OCI-LY3 (cell line): ENCODE data around the gene PABPN1.
A peak's percentile ranks its signal among the peaks of the same experiment; 100 is the strongest.

ENCODE experiments used
- H2AFZ ChIP-seq: fragments of 200-600, 300-600 bp; shearing (Covaris generic); 2 replicates; pipeline ENCODE4 v1.6.0; 2014; ENCODE audit warnings: antibody characterized with exemption, low read depth, low read length
- H3K27ac ChIP-seq: fragments of 200-600, 300-600 bp; sonication (generic); 2 replicates; pipeline ENCODE4 v1.5.1; 2014; ENCODE audit warnings: mild to moderate bottlenecking, low read length, moderate library complexity, mixed read lengths
- H3K27me3 ChIP-seq: fragments of 200-600, 300-600 bp; sonication (generic); 2 replicates; pipeline ENCODE4 v1.6.1; 2014; ENCODE audit warnings: low read depth, low read length, mixed read lengths
- H3K36me3 ChIP-seq: fragments of 200-600, 300-600 bp; sonication (generic); replicated peaks from 2 replicates; pipeline ENCODE3; 2014; ENCODE audit warnings: low read depth, low read length, mixed read lengths
- H3K4me1 ChIP-seq: fragments of 300-600, 200-600 bp; sonication (generic); 2 replicates; pipeline ENCODE4 v1.6.1; 2014; ENCODE audit warnings: low read length, mixed read lengths
- H3K4me2 ChIP-seq: fragments of 200-600, 300-600 bp; sonication (generic); 2 replicates; pipeline ENCODE4 v1.6.1; 2014; ENCODE audit warnings: low read length, mixed read lengths
- H3K4me3 ChIP-seq: fragments of 300-600, 200-600 bp; sonication (generic); 2 replicates; pipeline ENCODE4 v1.5.1; 2014; ENCODE audit warnings: antibody characterized with exemption, mild to moderate bottlenecking, low read length, moderate library complexity
- H3K79me2 ChIP-seq: fragments of 300-600, 200-600 bp; shearing (Covaris generic); 2 replicates; pipeline ENCODE4 v1.6.1; 2014; ENCODE audit warnings: mild to moderate bottlenecking, low read length, mixed read lengths
- H3K9ac ChIP-seq: fragments of 300-600, 200-600 bp; shearing (Covaris generic); 2 replicates; pipeline ENCODE4 v1.6.0; 2014; ENCODE audit warnings: mild to moderate bottlenecking, low read length, moderate library complexity
- H3K9me3 ChIP-seq: fragments of 200-600, 300-600 bp; shearing (Covaris generic); 2 replicates; pipeline ENCODE4 v1.6.1; 2014; ENCODE audit warnings: low read length, mixed read lengths; ENCODE audit not compliant: insufficient read depth
- H4K20me1 ChIP-seq: fragments of 200-600, 300-600 bp; sonication (generic); 2 replicates; pipeline ENCODE4 v1.6.1; 2016; ENCODE audit warnings: low read length, mixed read lengths; ENCODE audit not compliant: insufficient read depth
- EZH2phosphoT487 ChIP-seq: fragments of 200-600 bp; shearing (Covaris generic); IDR thresholded peaks from 2 replicates; pipeline ENCODE4 v1.6.1; 2018; ENCODE audit warnings: antibody characterized with exemption, mixed run types, low read depth
- TF ChIP-seq, protein P1 (sequence below): fragments of 200-600, 300-600 bp; sonication (generic); IDR thresholded peaks from 2 replicates; pipeline ENCODE4 v1.5.1; 2014; ENCODE audit warnings: antibody characterized with exemption, low read length, low read depth

Gene PABPN1

GRCh38 chr14:23358553-23359166 is 37.4 kb downstream of the PABPN1 start:
- H3K4me3 ChIP-seq, result no peak overlapping the region
- no peak overlapping the region for H2AFZ ChIP-seq
- no peak for TF ChIP-seq EZH2phosphoT487
- TF ChIP-seq, protein P1, sequence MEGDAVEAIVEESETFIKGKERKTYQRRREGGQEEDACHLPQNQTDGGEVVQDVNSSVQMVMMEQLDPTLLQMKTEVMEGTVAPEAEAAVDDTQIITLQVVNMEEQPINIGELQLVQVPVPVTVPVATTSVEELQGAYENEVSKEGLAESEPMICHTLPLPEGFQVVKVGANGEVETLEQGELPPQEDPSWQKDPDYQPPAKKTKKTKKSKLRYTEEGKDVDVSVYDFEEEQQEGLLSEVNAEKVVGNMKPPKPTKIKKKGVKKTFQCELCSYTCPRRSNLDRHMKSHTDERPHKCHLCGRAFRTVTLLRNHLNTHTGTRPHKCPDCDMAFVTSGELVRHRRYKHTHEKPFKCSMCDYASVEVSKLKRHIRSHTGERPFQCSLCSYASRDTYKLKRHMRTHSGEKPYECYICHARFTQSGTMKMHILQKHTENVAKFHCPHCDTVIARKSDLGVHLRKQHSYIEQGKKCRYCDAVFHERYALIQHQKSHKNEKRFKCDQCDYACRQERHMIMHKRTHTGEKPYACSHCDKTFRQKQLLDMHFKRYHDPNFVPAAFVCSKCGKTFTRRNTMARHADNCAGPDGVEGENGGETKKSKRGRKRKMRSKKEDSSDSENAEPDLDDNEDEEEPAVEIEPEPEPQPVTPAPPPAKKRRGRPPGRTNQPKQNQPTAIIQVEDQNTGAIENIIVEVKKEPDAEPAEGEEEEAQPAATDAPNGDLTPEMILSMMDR, result no peak
- H3K9ac ChIP-seq, result no peak overlapping the region
- H3K27me3 ChIP-seq, result peaks cover 12% of the 10 kb centered on the region; the same call in 1 of the 2 replicates
- no peak overlapping the region for H3K4me2 ChIP-seq
- H3K27ac ChIP-seq, result no peak overlapping the region
- H4K20me1 ChIP-seq, result no peaks in the 10 kb centered on the region
- no peaks in the 10 kb centered on the region for H3K79me2 ChIP-seq
- no peaks in the 10 kb centered on the region for H3K36me3 ChIP-seq
- no peaks in the 10 kb centered on the region for H3K9me3 ChIP-seq
- H3K4me1 ChIP-seq, result no peaks in the 10 kb centered on the region

DNA sequence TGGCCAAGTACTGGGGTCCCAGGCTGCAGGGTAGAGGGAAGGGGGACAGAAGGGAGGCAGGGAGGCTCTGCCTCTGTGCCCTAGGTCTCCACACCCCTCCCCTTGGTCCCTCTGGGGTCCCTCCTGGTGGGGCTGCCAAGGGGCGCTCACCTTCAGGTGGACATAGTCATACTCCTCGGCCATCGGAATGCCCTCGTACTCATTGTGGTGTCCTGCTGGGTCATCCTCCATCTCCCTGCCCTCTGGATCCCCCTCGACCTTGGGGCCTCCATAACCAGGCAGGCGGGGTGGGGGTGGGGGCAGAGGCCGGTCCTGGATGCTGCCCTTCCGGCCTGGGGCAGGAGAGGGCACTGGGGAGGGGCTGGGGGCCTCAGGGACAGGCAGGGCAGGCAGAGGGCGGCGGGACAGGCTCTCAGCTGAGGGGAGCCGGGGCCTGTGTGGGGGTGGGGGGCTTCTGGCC is 37.9 kb downstream of the PABPN1 start:
- H3K79me2 ChIP-seq, result no peaks in the 10 kb centered on the region
- H3K4me3 ChIP-seq, result no peak overlapping the region
- H3K36me3 ChIP-seq, result no peaks in the 10 kb centered on the region
- no peaks in the 10 kb centered on the region for H4K20me1 ChIP-seq
- no peak overlapping the region for H2AFZ ChIP-seq
- no peak overlapping the region for H3K9ac ChIP-seq
- no peak overlapping the region for H3K27ac ChIP-seq
- TF ChIP-seq, protein P1, result no peak
- TF ChIP-seq EZH2phosphoT487, result no peak
- no peaks in the 10 kb centered on the region for H3K4me1 ChIP-seq
- H3K9me3 ChIP-seq, result no peaks in the 10 kb centered on the region
- no peak overlapping the region for H3K4me2 ChIP-seq
- H3K27me3 ChIP-seq, result peaks cover 6% of the 10 kb centered on the region; the same call in 1 of the 2 replicates

DNA sequence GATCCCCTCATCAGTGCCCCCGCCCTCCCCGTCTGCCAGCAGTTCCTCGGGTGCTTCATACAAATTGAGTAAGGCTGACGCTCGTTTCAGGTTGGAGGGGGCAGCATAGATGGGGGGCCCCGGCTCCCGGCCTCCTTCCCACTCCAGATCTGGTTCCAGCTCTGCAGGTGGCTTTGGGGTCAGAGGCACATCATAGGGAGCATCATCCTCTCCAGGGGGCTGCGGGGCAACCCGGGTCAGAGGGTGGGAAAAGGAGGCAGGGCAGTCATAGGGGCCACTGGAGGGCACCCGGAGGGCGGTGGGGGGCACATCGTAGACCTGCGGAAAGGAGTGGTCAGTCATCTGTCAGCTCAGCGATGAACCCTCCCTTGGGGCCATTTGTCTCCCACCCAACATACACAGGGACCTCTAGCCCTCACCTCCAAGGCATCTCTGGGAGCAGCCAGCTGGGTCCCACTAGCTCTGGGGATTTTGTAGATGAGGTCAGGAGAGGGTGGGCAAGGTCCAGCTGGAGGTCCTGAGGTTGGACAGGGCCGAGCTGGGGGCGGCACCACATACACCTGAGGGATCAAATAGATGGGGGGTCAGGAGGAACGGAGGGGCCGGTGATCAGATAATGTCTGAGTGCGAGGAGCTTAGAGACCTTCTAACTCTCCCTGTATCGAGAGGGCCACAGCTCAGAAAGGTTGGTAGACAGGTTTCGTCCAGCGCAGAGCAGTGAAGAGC is 38.6 kb downstream of the PABPN1 start:
- no peaks in the 10 kb centered on the region for H3K79me2 ChIP-seq
- H3K9ac ChIP-seq, result no peak overlapping the region
- no peaks in the 10 kb centered on the region for H3K36me3 ChIP-seq
- H2AFZ ChIP-seq, result no peak overlapping the region
- H3K9me3 ChIP-seq, result no peaks in the 10 kb centered on the region
- no peaks in the 10 kb centered on the region for H4K20me1 ChIP-seq
- no peaks in the 10 kb centered on the region for H3K4me1 ChIP-seq
- H3K27ac ChIP-seq, result no peak overlapping the region
- TF ChIP-seq, protein P1, result no peak
- TF ChIP-seq EZH2phosphoT487, result no peak
- no peak overlapping the region for H3K4me3 ChIP-seq
- H3K4me2 ChIP-seq, result no peak overlapping the region
- H3K27me3 ChIP-seq, result peaks cover 3% of the 10 kb centered on the region; the same call in 1 of the 2 replicates

- H3K9ac ChIP-seq, result no peak overlapping the region
- H3K4me1 ChIP-seq, result no peaks in the 10 kb centered on the region
- peaks cover 3% of the 10 kb centered on the region; the same call in 1 of the 2 replicates for H3K27me3 ChIP-seq
- H3K4me2 ChIP-seq, result no peak overlapping the region
- H4K20me1 ChIP-seq, result no peaks in the 10 kb centered on the region
- H3K27ac ChIP-seq, result no peak overlapping the region
- H2AFZ ChIP-seq, result no peak overlapping the region
- no peaks in the 10 kb centered on the region for H3K79me2 ChIP-seq
- TF ChIP-seq, protein P1, result peak; percentile 7; the same call in 1 of the 2 replicates
- no peak for TF ChIP-seq EZH2phosphoT487
- H3K4me3 ChIP-seq, result no peak overlapping the region
- no peaks in the 10 kb centered on the region for H3K9me3 ChIP-seq
- no peaks in the 10 kb centered on the region for H3K36me3 ChIP-seq
These were observed 39.2 kb downstream of the PABPN1 start for GRCh38 chr14:23360496-23360895.
